Measurements from ENCODE around the gene GOLIM4. TPM values are rescaled to one million over a fixed set of nuclear protein-coding genes. Genes with fewer than 3 reads are reported as not detected.

GOLIM4 gene
- polyA plus RNA-seq, 1 experiment: 34.4 TPM

DNA sequence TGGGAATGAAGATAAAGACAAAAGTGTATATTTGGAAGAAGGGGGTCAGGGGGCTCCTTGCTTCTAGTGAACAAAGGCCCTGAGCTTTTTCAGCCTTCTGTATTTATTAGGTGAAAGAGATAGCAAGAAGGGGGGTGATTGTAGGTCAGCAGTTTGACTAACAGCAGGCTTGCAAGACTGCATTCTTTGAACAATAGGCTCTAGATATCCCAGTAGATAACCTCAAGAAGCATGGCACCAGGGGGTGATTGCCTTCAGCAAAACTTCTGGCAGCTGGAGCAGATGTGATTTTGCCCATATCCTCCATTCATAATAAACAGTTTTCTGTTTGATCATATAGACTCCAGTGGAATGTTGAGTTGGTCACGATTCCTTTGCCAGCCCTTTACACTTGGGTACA, 31.7 kb upstream of the GOLIM4 start:
- Histone ChIP-seq H3K27ac (ENCODE audit: low read depth, low read length) (no peak overlapping the region), H3K27me3 (ENCODE audit: control insufficient read depth, insufficient read depth, low read length) (no peaks in the 10 kb centered on the region), H3K9me3 (ENCODE audit: control insufficient read depth, insufficient read depth, low read length) (peaks cover 3% of the 10 kb centered on the region; the same call in 1 of the 2 replicates), H3K4me3 (ENCODE audit: low read depth, low read length) (no peak overlapping the region)
- DNase-seq (ENCODE audit: low read depth, low spot score): no peak
- POLR2A ChIA-PET: no interaction called here
- TF ChIP-seq, protein P1, sequence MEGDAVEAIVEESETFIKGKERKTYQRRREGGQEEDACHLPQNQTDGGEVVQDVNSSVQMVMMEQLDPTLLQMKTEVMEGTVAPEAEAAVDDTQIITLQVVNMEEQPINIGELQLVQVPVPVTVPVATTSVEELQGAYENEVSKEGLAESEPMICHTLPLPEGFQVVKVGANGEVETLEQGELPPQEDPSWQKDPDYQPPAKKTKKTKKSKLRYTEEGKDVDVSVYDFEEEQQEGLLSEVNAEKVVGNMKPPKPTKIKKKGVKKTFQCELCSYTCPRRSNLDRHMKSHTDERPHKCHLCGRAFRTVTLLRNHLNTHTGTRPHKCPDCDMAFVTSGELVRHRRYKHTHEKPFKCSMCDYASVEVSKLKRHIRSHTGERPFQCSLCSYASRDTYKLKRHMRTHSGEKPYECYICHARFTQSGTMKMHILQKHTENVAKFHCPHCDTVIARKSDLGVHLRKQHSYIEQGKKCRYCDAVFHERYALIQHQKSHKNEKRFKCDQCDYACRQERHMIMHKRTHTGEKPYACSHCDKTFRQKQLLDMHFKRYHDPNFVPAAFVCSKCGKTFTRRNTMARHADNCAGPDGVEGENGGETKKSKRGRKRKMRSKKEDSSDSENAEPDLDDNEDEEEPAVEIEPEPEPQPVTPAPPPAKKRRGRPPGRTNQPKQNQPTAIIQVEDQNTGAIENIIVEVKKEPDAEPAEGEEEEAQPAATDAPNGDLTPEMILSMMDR (IDR thresholded peaks at IDR 0.05; ENCODE audit: low read depth, low read length): no peak
- CTCF ChIA-PET: no interaction called here

DNA sequence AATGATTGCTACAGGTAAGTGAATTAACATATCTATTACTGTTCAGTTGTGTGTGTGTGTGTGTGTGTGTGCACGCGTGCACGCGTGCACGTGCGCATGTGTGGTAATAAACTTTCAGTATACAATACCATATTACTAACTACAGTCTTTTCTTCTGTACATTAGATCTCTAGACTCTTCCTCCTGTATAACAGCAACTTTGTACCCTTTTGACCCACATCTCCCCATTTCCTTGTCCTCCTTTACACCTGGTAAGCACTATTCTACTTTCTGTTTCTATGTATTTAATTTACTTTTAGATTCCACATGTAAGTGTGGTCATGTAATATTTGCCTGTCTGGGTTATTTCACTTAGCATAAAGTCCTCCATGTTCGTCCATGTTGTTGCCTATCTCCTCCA, 29.1 kb upstream of the GOLIM4 start:
- TF ChIP-seq, protein P1 (IDR thresholded peaks at IDR 0.05; ENCODE audit: low read depth, low read length): no peak
- peaks cover 3% of the 10 kb centered on the region; the same call in 1 of the 2 replicates for H3K9me3 ChIP-seq (ENCODE audit: control insufficient read depth, insufficient read depth, low read length)
- ChIA-PET POLR2A (no interaction called here), CTCF (interaction anchor here (1.5 kb wide), 1 partner anchor 41 kb away, joined by 4 read pairs; no protein-coding TSS in a partner anchor)
- H3K4me3 ChIP-seq (ENCODE audit: low read depth, low read length): no peak overlapping the region
- H3K27me3 ChIP-seq (ENCODE audit: control insufficient read depth, insufficient read depth, low read length): no peaks in the 10 kb centered on the region
- H3K27ac ChIP-seq (ENCODE audit: low read depth, low read length): no peak overlapping the region
- DNase-seq (ENCODE audit: low read depth, low spot score): no peak

DNA sequence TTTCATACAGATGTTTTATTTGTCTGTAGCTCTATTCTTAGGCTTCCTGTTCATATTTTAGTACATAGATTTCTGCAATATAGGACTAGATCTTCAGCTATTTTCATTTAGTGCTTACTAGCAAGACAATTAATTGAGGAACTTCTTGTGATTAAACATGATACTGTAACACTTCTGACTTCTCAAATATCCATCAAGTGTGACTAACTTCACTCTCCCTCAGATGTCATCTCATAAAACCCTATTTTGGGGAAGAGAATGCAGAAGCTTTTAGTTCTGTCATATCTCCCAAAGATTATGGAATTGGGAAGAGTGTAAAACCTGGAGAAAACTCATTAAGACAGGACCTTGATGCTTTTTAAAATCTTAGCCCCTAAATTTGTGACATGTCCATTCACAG, 28.6 kb upstream of the GOLIM4 start:
- Histone ChIP-seq H3K27me3 (ENCODE audit: control insufficient read depth, insufficient read depth, low read length) (no peaks in the 10 kb centered on the region), H3K27ac (ENCODE audit: low read depth, low read length) (no peak overlapping the region), H3K9me3 (ENCODE audit: control insufficient read depth, insufficient read depth, low read length) (peaks cover 3% of the 10 kb centered on the region; the same call in 1 of the 2 replicates), H3K4me3 (ENCODE audit: low read depth, low read length) (no peak overlapping the region)
- TF ChIP-seq, protein P1 (IDR thresholded peaks at IDR 0.05; ENCODE audit: low read depth, low read length): no peak
- CTCF ChIA-PET: interaction anchor here (1.5 kb wide), 1 partner anchor 41 kb away, joined by 4 read pairs; no protein-coding TSS in a partner anchor
- POLR2A ChIA-PET: no interaction called here
- DNase-seq (ENCODE audit: low read depth, low spot score): no peak

DNA sequence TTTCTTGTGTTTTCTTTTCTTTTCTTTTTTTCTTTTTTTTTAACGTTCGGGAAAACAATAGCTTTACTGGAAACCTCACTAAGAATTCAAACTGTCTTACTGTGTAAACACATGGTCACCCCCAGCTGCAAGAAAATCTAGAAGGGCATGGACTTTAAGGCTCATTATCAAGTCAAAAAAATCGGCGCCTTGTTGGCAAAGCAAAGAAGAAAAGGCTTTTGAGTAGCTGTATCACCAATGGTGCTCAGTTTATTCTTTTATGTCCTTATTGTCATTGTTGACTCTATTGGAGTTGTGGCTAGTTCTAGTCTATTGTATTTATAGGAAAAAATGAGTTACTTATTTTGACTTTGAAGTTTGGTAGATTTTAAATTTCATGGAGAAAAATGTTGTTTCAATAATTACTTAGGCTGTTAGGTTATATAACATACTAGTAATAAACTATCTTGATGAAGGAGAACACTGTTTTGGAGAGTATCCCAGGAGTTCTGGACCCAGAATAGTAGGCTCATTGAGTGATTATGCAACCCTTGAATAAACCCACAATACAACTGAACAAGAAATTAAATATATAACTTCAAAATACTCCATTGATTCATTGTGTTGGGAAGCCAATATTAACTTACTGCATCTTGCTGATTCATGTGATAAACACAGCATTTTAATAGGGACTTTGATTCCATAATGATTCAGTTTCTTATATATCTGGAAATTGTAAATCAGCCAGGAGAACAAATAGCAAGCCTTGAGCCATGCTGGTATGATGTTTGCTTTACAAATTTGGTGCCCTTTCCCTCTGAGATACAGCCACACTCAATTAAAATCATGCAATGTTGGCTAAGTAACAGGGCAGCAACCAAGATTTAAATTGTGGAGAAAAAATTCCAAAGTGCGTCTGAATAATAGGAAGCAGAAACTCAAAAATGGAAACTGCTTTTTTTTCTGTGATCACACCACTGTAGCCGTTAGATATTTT, 27.8 kb upstream of the GOLIM4 start:
- H3K9me3 ChIP-seq (ENCODE audit: control insufficient read depth, insufficient read depth, low read length): peaks cover 2% of the 10 kb centered on the region; the same call in 1 of the 2 replicates
- ChIA-PET CTCF (interaction anchor here (0.6 to 1.5 kb wide), 2 partner anchors 42 to 159 kb away, joined by 3 to 4 read pairs; no protein-coding TSS in a partner anchor), POLR2A (no interaction called here)
- no peak for DNase-seq (ENCODE audit: low read depth, low spot score)
- no peak overlapping the region for H3K4me3 ChIP-seq (ENCODE audit: low read depth, low read length)
- no peaks in the 10 kb centered on the region for H3K27me3 ChIP-seq (ENCODE audit: control insufficient read depth, insufficient read depth, low read length)
- TF ChIP-seq, protein P1 (IDR thresholded peaks at IDR 0.05; ENCODE audit: low read depth, low read length): no peak
- H3K27ac ChIP-seq (ENCODE audit: low read depth, low read length): no peak overlapping the region
